ENCODE measurements around the gene KRTAP1-1.
"Not testable (repeated sequence)": the region's sequence is repeated elsewhere in the genome, so short reads cannot be mapped to it uniquely, and the experiment has no call there.

The KRTAP1-1 gene

GRCh38 chr17:41040783-41041571 lies at the start of gene KRTAP1-1:
Gene KRTAP1-1 (minus strand): TSS chr17:41041450. CDS start chr17:41041397, 53 bp downstream.
- H3K9me3 ChIP-seq; H3K4me1 ChIP-seq (ENCODE audit: control insufficient read depth in 1 of 2, insufficient read depth in 1 of 2, low read depth in 1 of 2, low read length in 1 of 2); H3K36me3 ChIP-seq; H3K27ac ChIP-seq; H3K4me3 ChIP-seq (ENCODE audit: low read depth in 1 of 2, low read length in 1 of 2): not testable (repeated sequence)
- H3K27me3 ChIP-seq, result peaks cover 32% of the 10 kb centered on the region

DNA sequence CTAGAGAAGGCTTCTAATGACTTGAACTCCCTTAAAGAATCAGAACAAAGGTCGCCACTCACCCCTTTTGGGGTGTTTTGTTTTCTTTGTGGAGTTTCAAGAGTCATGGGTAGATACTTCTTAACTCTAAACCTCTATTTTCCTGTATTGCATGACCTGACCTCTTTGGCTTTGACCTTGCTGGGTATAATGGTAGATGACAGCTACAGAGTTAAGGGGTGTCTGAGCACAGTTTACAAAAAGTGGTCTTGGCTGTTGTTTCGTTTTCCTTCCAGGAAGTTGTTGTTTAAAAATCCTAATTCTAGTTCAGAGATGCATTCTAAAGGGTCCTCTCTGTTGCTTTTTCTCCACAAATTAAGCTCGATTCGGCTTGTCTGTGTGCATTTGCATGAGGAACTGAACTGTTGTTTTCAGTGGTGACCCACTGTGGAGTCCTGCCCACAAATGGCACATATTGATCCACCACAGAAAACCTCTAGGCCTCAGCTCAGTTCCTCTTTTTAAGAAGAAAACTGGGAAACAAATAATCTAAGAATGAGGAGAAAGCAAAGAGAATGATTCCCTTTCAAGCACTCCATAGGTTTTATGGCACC lies 47.6 kb upstream of the KRTAP1-1 start:
- not testable (repeated sequence) for H3K9me3 ChIP-seq; H3K27ac ChIP-seq; H3K4me1 ChIP-seq (ENCODE audit: control insufficient read depth in 1 of 2, insufficient read depth in 1 of 2, low read depth in 1 of 2, low read length in 1 of 2); H3K36me3 ChIP-seq; H3K27me3 ChIP-seq; H3K4me3 ChIP-seq (ENCODE audit: low read depth in 1 of 2, low read length in 1 of 2)

- not testable (repeated sequence) for H3K9me3 ChIP-seq; H3K4me3 ChIP-seq (ENCODE audit: low read depth in 1 of 2, low read length in 1 of 2); H3K4me1 ChIP-seq (ENCODE audit: control insufficient read depth in 1 of 2, insufficient read depth in 1 of 2, low read depth in 1 of 2, low read length in 1 of 2); H3K27ac ChIP-seq; H3K36me3 ChIP-seq; H3K27me3 ChIP-seq
These were observed 43.0 kb upstream of the KRTAP1-1 start, which contains the start of gene KRTAP4-7 for GRCh38 chr17:41084100-41084856. Gene KRTAP4-7 (plus strand): TSS chr17:41084150. CDS start chr17:41084207, 57 bp downstream.

- H3K4me1 ChIP-seq (ENCODE audit: control insufficient read depth in 1 of 2, insufficient read depth in 1 of 2, low read depth in 1 of 2, low read length in 1 of 2); H3K27me3 ChIP-seq; H3K36me3 ChIP-seq; H3K9me3 ChIP-seq; H3K27ac ChIP-seq; H3K4me3 ChIP-seq (ENCODE audit: low read depth in 1 of 2, low read length in 1 of 2): not testable (repeated sequence)
These were observed 42.2 kb upstream of the KRTAP1-1 start for GRCh38 chr17:41083427-41083826.

DNA sequence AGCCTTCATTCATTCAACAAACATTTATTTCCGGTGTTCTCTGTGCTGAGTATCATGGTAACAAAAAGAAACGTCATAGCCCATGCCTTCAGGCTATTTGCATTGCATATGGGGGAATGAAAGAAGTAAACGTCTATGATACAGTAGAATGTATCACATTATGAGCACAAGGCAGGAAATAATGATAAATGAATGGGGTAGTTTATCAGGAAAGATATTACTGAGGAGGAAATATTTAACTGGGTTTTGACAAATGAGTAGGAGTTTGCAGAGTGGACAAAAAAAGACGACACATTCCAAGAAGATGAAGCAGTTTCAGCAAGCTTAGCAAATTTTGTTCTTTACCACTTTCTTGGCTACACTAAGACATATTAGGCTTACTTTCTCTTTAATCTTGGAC lies 41.4 kb upstream of the KRTAP1-1 start:
- TF ChIP-seq CTCF (IDR thresholded peaks at IDR 0.05), result no peak
- no peaks in the 10 kb centered on the region for H3K36me3 ChIP-seq
- H3K27me3 ChIP-seq, result no peaks in the 10 kb centered on the region
- no peaks in the 10 kb centered on the region for H3K4me1 ChIP-seq (ENCODE audit: control insufficient read depth in 1 of 2, insufficient read depth in 1 of 2, low read depth in 1 of 2, low read length in 1 of 2)
- no peak overlapping the region for H3K4me3 ChIP-seq (ENCODE audit: low read depth in 1 of 2, low read length in 1 of 2)
- H3K9me3 ChIP-seq, result no peaks in the 10 kb centered on the region
- no peak overlapping the region for H3K27ac ChIP-seq

DNA sequence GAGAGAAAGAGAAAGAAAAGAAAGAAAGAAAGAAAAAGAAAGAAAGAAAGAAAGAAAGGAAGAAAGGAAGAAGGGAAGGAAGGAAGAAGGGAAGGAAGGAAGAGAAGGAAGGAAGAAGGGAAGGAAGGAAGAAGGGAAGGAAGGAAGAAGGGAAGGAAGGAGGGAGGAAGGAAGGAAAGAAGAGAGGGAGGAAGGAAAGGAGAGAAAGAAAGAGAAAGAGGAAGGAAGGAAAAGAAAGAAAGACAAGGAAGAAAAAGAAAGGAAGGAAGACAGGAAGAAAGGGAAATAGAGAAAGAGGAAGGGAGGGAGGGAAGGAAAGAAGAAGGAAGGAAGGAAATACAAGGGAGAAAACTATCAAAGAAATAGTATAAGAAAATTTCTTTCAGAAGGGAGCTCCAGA lies 35.5 kb upstream of the KRTAP1-1 start:
- H3K4me1 ChIP-seq (ENCODE audit: control insufficient read depth in 1 of 2, insufficient read depth in 1 of 2, low read depth in 1 of 2, low read length in 1 of 2), result no peaks in the 10 kb centered on the region
- H3K27me3 ChIP-seq, result peaks cover 10% of the 10 kb centered on the region
- no peak for TF ChIP-seq CTCF (IDR thresholded peaks at IDR 0.05)
- no peaks in the 10 kb centered on the region for H3K9me3 ChIP-seq
- H3K27ac ChIP-seq, result no peak overlapping the region
- no peak overlapping the region for H3K4me3 ChIP-seq (ENCODE audit: low read depth in 1 of 2, low read length in 1 of 2)
- no peaks in the 10 kb centered on the region for H3K36me3 ChIP-seq

- peaks cover 10% of the 10 kb centered on the region for H3K27me3 ChIP-seq
- peaks cover 7 to 13% of the 10 kb centered on the region in 2 experiments for H3K4me1 ChIP-seq (ENCODE audit: control insufficient read depth in 1 of 2, insufficient read depth in 1 of 2, low read depth in 1 of 2, low read length in 1 of 2)
- H3K9me3 ChIP-seq, result no peaks in the 10 kb centered on the region
- no peaks in the 10 kb centered on the region for H3K36me3 ChIP-seq
- no peak for TF ChIP-seq CTCF (IDR thresholded peaks at IDR 0.05)
- H3K4me3 ChIP-seq (ENCODE audit: low read depth in 1 of 2, low read length in 1 of 2), result no peak overlapping the region
- no peak overlapping the region for H3K27ac ChIP-seq
These were observed 32.4 kb upstream of the KRTAP1-1 start for GRCh38 chr17:41073676-41074075.
